H9 (cell line): ENCODE results near the gene RUNDC3A. TPM values are rescaled to one million over a fixed set of nuclear protein-coding genes. Genes with fewer than 3 reads are reported as not detected.

Experiments used
- DNase-seq: peaks from one replicate; pipeline ENCODE4 v3.0.0-alpha.2; 2017
- H2AFZ ChIP-seq: one replicate; pipeline ENCODE4 v1.6.1; 2013; ENCODE audit warnings: mild to moderate bottlenecking, low read length, control low read depth, moderate library complexity
- H2AK5ac ChIP-seq: 2 replicates; pipeline ENCODE4 v1.6.1; 2013; ENCODE audit warnings: low read length, control low read depth, mixed read lengths; ENCODE audit not compliant: insufficient read length
- H2BK120ac ChIP-seq: one replicate; pipeline ENCODE4 v1.6.1; 2013; ENCODE audit warnings: low read depth, mild to moderate bottlenecking, low read length, control low read depth, inconsistent platforms; ENCODE audit not compliant: poor library complexity, severe bottlenecking
- H2BK12ac ChIP-seq: 2 replicates; pipeline ENCODE4 v1.6.1; 2013; ENCODE audit warnings: low read length, control low read depth, mixed read lengths, low read depth; ENCODE audit not compliant: insufficient read length
- H2BK15ac ChIP-seq: 2 replicates; pipeline ENCODE4 v1.6.1; 2013; ENCODE audit warnings: low read depth, low read length, control low read depth
- H2BK20ac ChIP-seq: one replicate; pipeline ENCODE4 v1.6.1; 2013; ENCODE audit warnings: low read depth, mild to moderate bottlenecking, low read length, control low read depth, inconsistent platforms; ENCODE audit not compliant: poor library complexity, severe bottlenecking
- H2BK5ac ChIP-seq: 2 replicates; pipeline ENCODE4 v1.6.1; 2013; ENCODE audit warnings: low read length, control low read depth, mixed read lengths; ENCODE audit not compliant: insufficient read length
- H3K14ac ChIP-seq: 2 replicates; pipeline ENCODE4 v1.6.1; 2013; ENCODE audit warnings: low read length, control low read depth; ENCODE audit not compliant: insufficient read depth
- H3K18ac ChIP-seq: 2 replicates; pipeline ENCODE4 v1.6.1; 2013; ENCODE audit warnings: low read depth, mild to moderate bottlenecking, mixed read lengths, low read length, control low read depth; ENCODE audit not compliant: insufficient read length
- H3K23ac ChIP-seq: 2 replicates; pipeline ENCODE4 v1.6.1; 2013; ENCODE audit warnings: low read length, control low read depth, mixed read lengths, low read depth; ENCODE audit not compliant: insufficient read length
- H3K23me2 ChIP-seq: 2 replicates; pipeline ENCODE4 v1.6.1; 2013; ENCODE audit warnings: low read depth, mild to moderate bottlenecking, mixed read lengths, low read length, control low read depth; ENCODE audit not compliant: insufficient read length, poor library complexity, severe bottlenecking
- H3K27ac ChIP-seq: 2 replicates; pipeline ENCODE4 v1.5.1; 2013; ENCODE audit warnings: low read length, control low read depth, mixed read lengths, low read depth; ENCODE audit not compliant: insufficient read length
- H3K27me3 ChIP-seq: 2 replicates; pipeline ENCODE4 v1.6.1; 2013; ENCODE audit warnings: low read length, control low read depth, inconsistent platforms; ENCODE audit not compliant: insufficient read depth
- H3K4ac ChIP-seq: 2 replicates; pipeline ENCODE4 v1.6.1; 2013; ENCODE audit warnings: low read depth, mild to moderate bottlenecking, control low read depth, inconsistent platforms, low read length, moderate library complexity
- H3K4me1 ChIP-seq: 2 replicates; pipeline ENCODE4 v1.6.1; 2013; ENCODE audit warnings: low read length, control low read depth, inconsistent platforms; ENCODE audit not compliant: insufficient read depth
- H3K4me2 ChIP-seq: 2 replicates; pipeline ENCODE4 v1.6.1; 2013; ENCODE audit warnings: low read length, control low read depth, mixed read lengths; ENCODE audit not compliant: insufficient read length, insufficient read depth
- H3K56ac ChIP-seq: 2 replicates; pipeline ENCODE4 v1.6.1; 2013; ENCODE audit warnings: low read depth, mild to moderate bottlenecking, mixed read lengths, low read length, control low read depth; ENCODE audit not compliant: insufficient read length
- H3K79me1 ChIP-seq: 2 replicates; pipeline ENCODE4 v1.6.1; 2013; ENCODE audit warnings: low read depth, mild to moderate bottlenecking, moderate library complexity, low read length, control low read depth, inconsistent platforms; ENCODE audit not compliant: insufficient read depth, poor library complexity, severe bottlenecking
- H3K79me2 ChIP-seq: 2 replicates; pipeline ENCODE4 v1.6.1; 2013; ENCODE audit warnings: low read length, control low read depth, inconsistent platforms; ENCODE audit not compliant: insufficient read depth
- H3K9ac ChIP-seq: 2 replicates; pipeline ENCODE4 v1.6.1; 2013; ENCODE audit warnings: low read length, control low read depth, mixed read lengths; ENCODE audit not compliant: insufficient read length; ENCODE audit errors: extremely low read depth
- H3K9me3 ChIP-seq: one replicate; pipeline ENCODE4 v1.6.1; 2013; ENCODE audit warnings: low read depth, low read length, inconsistent platforms; ENCODE audit not compliant: control insufficient read depth
- H3T11ph ChIP-seq: one replicate; pipeline ENCODE4 v1.6.1; 2013; ENCODE audit warnings: mild to moderate bottlenecking, low read length, control low read depth, inconsistent platforms
- H4K20me1 ChIP-seq: one replicate; pipeline ENCODE4 v1.6.1; 2013; ENCODE audit not compliant: control insufficient read depth, insufficient read length, insufficient read depth
- H4K5ac ChIP-seq: 2 replicates; pipeline ENCODE4 v1.6.1; 2013; ENCODE audit warnings: low read depth, mild to moderate bottlenecking, mixed read lengths, low read length, control low read depth; ENCODE audit not compliant: insufficient read length
- H4K8ac ChIP-seq: replicated peaks from 2 replicates; pipeline ENCODE4 v1.6.1; 2013; ENCODE audit warnings: low read length, control low read depth, mixed read lengths, low read depth; ENCODE audit not compliant: insufficient read length
- H4K91ac ChIP-seq: 2 replicates; pipeline ENCODE4 v1.6.1; 2013; ENCODE audit warnings: low read depth, mild to moderate bottlenecking, moderate library complexity, mixed read lengths, low read length, control low read depth; ENCODE audit not compliant: insufficient read length
- H3K27ac Mint-ChIP-seq, 3 experiments: 2 replicates in 2 of 3; 3 replicates in 1 of 3; pipeline ENCODE4 v1.8.0; 2020 to 2021; ENCODE audit warnings: mixed read lengths in 3 of 3, mild to moderate bottlenecking in 1 of 3, moderate library complexity in 1 of 3
- H3K27me3 Mint-ChIP-seq: 2 replicates; pipeline ENCODE4 v1.8.0; 2021; ENCODE audit warnings: low read depth, mild to moderate bottlenecking, moderate library complexity, mixed read lengths
- H3K36me3 Mint-ChIP-seq, 3 experiments: 2 replicates in 2 of 3; 3 replicates in 1 of 3; pipeline ENCODE4 v1.8.0; 2020 to 2021; ENCODE audit warnings: low read depth in 3 of 3, mixed read lengths in 3 of 3; ENCODE audit not compliant: insufficient read depth in 1 of 3
- H3K4me1 Mint-ChIP-seq, 2 experiments: 2 replicates each; pipeline ENCODE4 v1.8.0; 2020; ENCODE audit warnings: mixed read lengths in 2 of 2
- H3K4me3 Mint-ChIP-seq, 2 experiments: 2 replicates in 1 of 2; 3 replicates in 1 of 2; pipeline ENCODE4 v1.8.0; 2020 to 2021; ENCODE audit warnings: mild to moderate bottlenecking in 2 of 2, mixed read lengths in 2 of 2, moderate library complexity in 1 of 2
- H3K9me3 Mint-ChIP-seq, 2 experiments: 2 replicates in 1 of 2; 3 replicates in 1 of 2; pipeline ENCODE4 v1.8.0; 2020; ENCODE audit warnings: mild to moderate bottlenecking in 2 of 2, mixed read lengths in 2 of 2, moderate library complexity in 1 of 2
- CTCF ChIP-seq: fragments of 200-600 bp; sonication (generic); conservative IDR thresholded peaks from 3 replicates; pipeline ENCODE4 v1.8.0; 2021; ENCODE audit warnings: antibody characterized with exemption, mild to moderate bottlenecking
- WGBS: extraction: QIAGEN DNeasy Blood & Tissue Kit; methylation state at CpG from one replicate; pipeline ENCODE4 v1.1.7; 2013; ENCODE audit warnings: missing lambda C conversion rate, low lambda C conversion rate, mixed read lengths; ENCODE audit not compliant: insufficient read length; ENCODE audit errors: extremely low coverage; 5-methylcytosine and 5-hydroxymethylcytosine counted together
- total RNA-seq: library from RNA; stranded (reverse); gene quantifications from 2 replicates; pipeline ENCODE4 v1.2.1, GENCODE V29; 2021

Gene RUNDC3A
- total RNA-seq, 1 experiment from 2014 or later = 3.8 TPM

GRCh38 chr17:44362949-44363612, 54.7 kb downstream of the RUNDC3A start:
- H3K4me1 Mint-ChIP-seq = peaks cover 22 to 36% of the 10 kb centered on the region in 2 experiments
- no CpG with 5 or more reads among the region's 45 CpGs for WGBS
- Histone ChIP-seq H2AK5ac (no peak overlapping the region), H2AFZ (no peak overlapping the region), H3K79me2 (no peaks in the 10 kb centered on the region), H4K91ac (no peak overlapping the region), H3K9me3 (no peaks in the 10 kb centered on the region), H3K4ac (no peak overlapping the region), H3T11ph (no peak overlapping the region), H3K27me3 (no peaks in the 10 kb centered on the region; the same call in 1 of the 2 replicates), H2BK5ac (no peak overlapping the region), H2BK120ac (no peak overlapping the region), H3K23ac (no peak overlapping the region), H3K4me2 (peak overlapping the region; percentile 58), H3K23me2 (peaks cover 13% of the 10 kb centered on the region), H4K20me1 (no peaks in the 10 kb centered on the region), H3K18ac (no peak overlapping the region), H3K56ac (no peak overlapping the region), H3K79me1 (no peaks in the 10 kb centered on the region), H2BK12ac (no peak overlapping the region), H2BK20ac (no peak overlapping the region), H3K9ac (no peak overlapping the region), H4K8ac (no peak overlapping the region), H3K4me1 (peaks cover 14% of the 10 kb centered on the region), H4K5ac (no peak overlapping the region), H3K14ac (no peak overlapping the region), H2BK15ac (no peak overlapping the region), H3K27ac (no peak overlapping the region)
- TF ChIP-seq CTCF = no peak
- H3K27me3 Mint-ChIP-seq = peaks cover 35% of the 10 kb centered on the region
- H3K9me3 Mint-ChIP-seq = no peaks in the 10 kb centered on the region
- H3K4me3 Mint-ChIP-seq = peak overlapping the region; percentile 75 to 90
- H3K36me3 Mint-ChIP-seq = peaks cover 0 to 15% (median 9%) of the 10 kb centered on the region in 3 experiments; a peak in 5 of 7 replicates
- no peak for DNase-seq
- H3K27ac Mint-ChIP-seq = peak overlapping the region in 1 of 3 experiments; percentile 75; a peak in 1 of 7 replicates
